ENCODE results near the gene ABHD16B. TPM values are rescaled to one million over a fixed set of nuclear protein-coding genes. Genes with fewer than 3 reads are reported as not detected.

ABHD16B gene
- total RNA-seq, 1 experiment from 2014 or later: not detected

DNA sequence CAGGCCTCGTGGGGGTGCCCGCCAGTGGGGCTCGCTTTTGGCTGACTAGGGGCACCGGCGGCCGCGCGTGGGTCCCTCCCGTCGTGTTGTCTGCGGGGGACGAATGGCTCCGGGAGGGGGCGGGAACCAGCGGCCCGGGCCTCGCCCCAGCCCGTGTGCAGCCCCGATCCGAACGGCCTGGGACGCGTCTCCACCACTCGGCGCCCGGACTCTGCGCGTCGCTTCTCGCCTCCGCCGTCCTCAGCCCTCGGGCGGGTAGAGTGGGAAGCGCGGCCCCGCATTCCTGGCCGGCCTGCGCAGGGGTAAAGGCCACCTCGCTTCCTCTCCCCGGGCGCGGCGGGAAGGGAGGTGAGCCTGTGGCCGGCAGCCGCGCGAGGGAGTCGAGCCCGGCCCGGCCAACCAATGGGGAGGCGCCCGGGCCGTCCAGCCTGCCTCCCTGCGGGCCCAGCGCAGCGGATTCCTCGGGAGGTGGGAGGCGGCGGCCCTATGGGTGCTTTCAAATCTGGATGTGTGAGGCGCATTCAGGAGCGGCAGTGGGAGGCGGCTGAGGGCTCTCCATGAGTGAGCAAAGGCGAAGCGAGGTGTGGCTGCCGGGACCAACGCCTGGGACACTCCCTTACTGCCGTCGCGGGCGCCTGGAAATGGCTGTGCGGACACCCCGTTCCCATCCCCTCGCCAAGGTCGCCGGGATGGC is 29.2 kb upstream of the ABHD16B start:
- in situ Hi-C loops (cut with HindIII; ENCODE audit: low pct_unique_long_range_greater_than_20kb, low sequenced_read_pairs): no loop called here
- no peak for DNase-seq (ENCODE audit: low read depth, low spot score)

DNA sequence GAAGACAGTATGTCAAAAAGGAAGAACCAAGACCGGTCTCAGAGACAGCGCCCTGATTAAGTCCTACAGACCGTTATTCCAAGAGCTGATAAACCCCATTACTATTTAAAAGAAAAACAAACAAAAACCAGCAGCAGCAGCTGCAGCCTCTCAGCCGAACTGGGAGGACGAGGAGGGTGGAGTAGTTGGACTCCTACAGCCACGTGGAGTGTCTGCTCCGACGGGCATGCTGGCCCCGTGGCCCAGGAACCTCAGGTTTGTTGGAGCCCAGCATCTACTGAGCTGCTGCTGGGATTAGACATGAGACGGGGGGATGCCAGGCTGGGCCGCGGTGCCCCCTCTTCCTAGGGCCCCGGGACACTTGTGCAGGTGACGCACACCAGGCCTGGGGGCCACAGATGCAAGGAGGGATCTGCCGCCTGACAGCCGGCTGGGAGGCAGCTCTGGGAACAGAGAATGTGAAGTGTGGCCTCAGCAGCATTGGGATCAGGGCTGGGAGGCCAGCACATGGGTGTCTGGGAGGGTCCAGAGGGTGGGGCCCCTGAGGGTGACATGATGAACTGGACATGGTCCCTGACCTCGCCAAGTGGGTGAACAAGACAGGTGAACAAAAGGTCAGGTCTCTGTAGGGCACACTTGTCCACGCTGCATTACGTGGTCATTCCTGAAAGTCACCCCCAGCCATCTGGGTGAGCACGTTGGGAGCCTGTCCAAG is 27.4 kb upstream of the ABHD16B start:
- DNase-seq (ENCODE audit: low read depth, low spot score): no peak

DNA sequence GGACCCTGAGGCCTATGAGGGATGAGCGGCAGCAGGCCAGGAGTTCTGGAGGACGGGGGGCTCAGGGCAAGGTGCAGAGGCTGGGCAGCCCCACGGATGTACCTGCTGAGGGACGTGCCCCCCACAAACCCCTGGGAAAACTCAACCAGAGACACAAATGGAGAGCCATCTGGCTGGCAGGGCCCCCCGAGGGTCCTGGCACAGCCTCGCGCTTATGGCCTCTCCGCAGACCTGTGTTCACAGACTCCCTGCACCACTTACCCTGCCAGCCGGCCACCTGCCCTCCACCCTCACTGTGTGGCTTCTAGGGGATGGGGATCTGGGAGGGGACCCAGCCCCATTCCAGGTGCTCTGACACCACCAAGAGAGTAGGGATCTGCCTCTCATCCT is 26.8 kb upstream of the ABHD16B start:
- DNase-seq (ENCODE audit: low read depth, low spot score): no peak
- in situ Hi-C loops (cut with HindIII; ENCODE audit: low pct_unique_long_range_greater_than_20kb, low sequenced_read_pairs): no loop called here

More for the DNA sequence above, 27.4 kb upstream of the ABHD16B start:
- in situ Hi-C loops (cut with HindIII; ENCODE audit: low pct_unique_long_range_greater_than_20kb, low sequenced_read_pairs): no loop called here

DNA sequence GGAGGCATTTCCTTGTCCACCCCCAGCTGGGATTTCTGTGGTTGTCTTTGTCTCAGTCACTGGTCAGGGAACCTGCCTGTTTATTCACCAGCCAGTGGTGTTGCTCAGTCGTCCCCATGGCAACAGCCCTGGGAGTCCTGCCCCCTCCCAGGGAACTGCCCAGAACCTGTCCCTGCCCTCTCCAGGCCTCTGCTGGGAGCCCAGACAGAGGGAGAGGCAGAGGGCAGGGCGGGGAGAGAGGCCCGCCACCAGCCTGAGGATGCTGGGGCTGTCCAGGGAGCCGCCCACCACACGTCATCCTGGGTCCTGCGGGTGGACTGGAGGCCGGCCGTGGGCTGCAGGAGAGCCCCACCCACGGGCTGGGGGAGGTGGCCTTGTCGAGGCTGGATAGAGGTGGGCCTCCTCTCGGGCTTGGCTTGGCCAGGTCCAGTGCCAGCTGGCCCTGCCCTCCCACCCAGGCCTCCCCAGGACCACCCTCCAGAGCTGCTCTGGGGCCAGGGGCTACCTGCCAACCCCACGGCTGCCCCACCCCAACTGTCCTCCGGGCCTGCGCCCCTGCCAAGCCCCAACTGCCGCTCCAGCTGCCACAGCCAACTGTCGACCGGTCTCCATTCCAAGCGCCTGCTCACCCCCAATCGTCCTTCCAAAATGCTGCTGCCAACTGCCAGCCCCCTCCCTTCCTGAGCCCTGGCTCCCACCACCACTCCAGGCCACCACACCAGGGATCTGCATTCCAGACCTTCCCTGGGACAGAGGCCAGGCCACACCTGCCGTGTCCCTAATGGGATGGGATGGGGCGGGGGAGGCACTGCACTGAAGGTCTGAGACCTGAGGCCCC is 26.1 kb upstream of the ABHD16B start:
- in situ Hi-C loops (cut with HindIII; ENCODE audit: low pct_unique_long_range_greater_than_20kb, low sequenced_read_pairs): no loop called here
- DNase-seq (ENCODE audit: low read depth, low spot score): peak; percentile 75

DNA sequence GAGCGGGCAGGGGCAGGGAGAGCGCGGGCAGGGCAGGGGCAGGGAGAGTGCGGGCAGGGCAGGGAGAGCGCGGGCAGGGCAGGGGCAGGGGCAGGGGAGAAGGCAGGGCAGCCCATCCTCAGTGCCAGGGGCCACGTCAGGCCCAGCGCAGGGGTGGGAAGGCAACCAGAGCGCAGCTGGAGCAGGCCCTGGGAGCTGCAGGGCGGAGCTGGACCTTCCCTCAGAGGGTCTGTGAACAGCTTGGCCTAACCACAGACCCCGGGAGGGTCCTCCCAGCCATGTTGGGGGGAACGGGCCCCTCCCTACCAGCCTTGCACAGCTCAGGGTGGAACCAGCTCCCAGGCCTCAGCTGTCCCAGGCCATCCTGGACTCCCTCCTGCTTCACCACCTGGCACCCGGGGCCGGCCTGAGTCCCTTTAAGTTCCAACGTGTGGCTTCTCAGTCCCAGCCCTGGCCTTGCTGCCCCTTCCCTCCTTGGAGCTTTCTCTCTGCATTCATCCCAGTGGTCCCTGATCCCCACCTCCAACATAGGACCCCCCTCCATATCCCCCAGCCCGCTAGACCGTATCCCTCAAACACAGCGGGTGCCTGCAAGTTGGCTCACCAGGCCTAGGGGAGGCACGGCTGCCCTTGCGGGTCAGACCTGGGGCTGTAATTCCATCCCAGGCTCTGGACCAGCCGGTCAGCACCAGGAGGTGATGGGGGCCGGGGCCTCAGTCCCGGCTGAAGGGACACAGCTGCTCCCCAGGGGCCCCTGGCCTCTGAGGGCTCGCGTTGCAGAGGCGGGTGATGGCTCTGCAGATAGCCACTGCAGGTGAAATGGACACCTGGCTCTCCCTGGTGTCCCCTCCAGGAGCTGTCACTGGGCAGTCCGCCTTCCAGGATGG is 24.6 kb upstream of the ABHD16B start:
- in situ Hi-C loops (cut with HindIII; ENCODE audit: low pct_unique_long_range_greater_than_20kb, low sequenced_read_pairs): no loop called here
- no peak for DNase-seq (ENCODE audit: low read depth, low spot score)

DNA sequence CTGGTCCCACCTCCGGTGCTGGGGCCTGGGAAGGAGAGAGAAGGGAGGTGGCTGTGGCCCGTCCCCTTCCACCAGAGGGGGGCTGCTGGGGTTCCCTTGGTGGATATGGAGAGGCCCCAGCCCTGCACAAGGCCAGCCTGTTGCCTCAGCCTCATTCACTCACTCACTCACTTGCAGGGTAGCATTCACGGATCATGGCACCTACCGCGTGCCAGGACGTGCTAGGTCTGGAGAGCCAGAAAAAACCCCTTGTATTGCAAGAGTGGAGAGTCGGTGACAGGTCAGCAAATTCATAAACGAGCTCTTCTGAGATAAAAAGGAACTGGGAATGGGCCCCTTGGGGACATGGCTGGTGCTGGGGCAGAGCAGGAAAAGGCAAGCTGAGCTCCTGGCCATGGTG is 23.8 kb upstream of the ABHD16B start:
- in situ Hi-C loops (cut with HindIII; ENCODE audit: low pct_unique_long_range_greater_than_20kb, low sequenced_read_pairs): no loop called here
- no peak for DNase-seq (ENCODE audit: low read depth, low spot score)

DNA sequence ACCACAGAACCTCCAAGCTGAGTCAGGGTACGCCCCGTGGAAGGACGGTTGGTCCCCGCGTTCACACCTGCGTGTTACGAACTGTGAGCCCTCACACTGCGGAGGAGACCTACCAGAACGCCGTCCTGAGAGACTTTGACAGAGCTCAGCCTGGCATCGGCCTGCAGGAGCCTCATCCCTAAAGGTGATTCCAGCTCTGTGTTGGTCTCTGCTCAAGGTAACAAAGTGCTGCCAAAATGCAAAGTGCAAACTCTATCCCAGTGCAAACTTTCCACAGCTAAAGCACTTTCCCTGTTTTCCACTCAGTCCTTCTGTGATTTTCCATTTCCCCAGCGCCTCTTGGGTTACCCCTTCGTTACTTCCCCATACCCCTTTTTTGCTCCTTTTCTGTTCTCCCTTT is 21.7 kb upstream of the ABHD16B start:
- DNase-seq (ENCODE audit: low read depth, low spot score): no peak
- in situ Hi-C loops (cut with HindIII; ENCODE audit: low pct_unique_long_range_greater_than_20kb, low sequenced_read_pairs): no loop called here

DNA sequence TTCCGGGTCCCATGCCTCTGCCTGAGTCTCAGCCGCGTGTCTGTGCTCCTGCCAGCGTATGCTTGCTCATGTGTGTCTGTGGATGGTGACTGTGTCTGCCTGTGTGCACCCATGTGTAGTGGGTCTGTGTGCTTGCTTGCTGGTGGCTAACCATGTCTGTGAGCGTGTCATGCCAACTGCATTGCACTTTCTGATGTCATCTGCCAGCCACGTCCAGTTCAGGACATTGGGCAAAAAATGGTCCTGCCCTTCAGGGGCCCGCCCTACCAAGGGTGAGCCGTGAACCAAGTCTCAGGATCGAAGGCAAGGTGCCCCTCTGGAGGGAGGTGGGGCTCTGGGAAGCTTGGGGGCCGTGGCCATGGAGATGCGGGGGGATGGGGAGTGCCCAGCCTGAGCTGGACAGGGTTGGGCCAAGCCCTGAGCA is 20.9 kb upstream of the ABHD16B start:
- no peak for DNase-seq (ENCODE audit: low read depth, low spot score)
- in situ Hi-C loops (cut with HindIII; ENCODE audit: low pct_unique_long_range_greater_than_20kb, low sequenced_read_pairs): no loop called here

DNA sequence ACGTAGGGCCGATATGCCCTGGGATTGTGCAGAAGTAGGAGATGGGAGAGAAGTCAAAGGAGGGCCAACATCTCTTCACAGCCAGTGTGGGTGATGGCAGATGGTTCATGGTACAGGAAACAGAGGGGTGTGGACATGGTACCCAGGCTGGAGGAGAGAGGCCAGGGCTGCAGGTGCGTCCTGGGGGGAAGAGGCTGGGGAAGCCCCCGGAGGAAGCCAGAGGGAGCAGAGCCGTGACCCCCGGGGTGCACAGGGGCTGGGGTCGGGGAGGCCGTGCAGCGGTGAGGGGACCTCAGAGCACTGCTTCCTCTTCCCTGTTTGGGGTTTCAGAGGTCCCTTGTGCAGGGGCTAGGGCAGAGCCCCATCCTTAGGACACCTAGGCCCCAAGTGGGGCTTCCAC is 19.0 kb upstream of the ABHD16B start:
- no peak for DNase-seq (ENCODE audit: low read depth, low spot score)
- in situ Hi-C loops (cut with HindIII; ENCODE audit: low pct_unique_long_range_greater_than_20kb, low sequenced_read_pairs): no loop called here

DNA sequence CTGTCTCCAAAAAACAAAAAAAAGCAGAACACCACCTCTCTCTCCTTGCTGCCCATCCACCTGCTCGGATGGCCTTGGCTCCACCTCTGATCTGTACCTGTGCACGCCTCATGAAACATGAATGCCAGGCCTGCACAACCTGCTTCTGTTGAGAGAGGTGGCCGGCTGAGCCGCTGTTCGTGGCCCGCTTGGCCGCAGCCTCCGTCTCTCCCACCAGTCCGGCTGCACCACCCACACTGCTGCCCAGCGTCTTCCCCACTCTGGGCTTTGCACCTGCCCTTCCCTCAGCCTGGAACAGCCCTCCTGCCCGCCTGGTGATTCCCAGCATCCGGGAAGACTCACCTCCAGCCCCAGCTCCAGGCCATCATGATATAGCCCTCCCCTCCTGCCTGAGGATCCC is 18.1 kb upstream of the ABHD16B start:
- DNase-seq (ENCODE audit: low read depth, low spot score): no peak
- in situ Hi-C loops (cut with HindIII; ENCODE audit: low pct_unique_long_range_greater_than_20kb, low sequenced_read_pairs): no loop called here

DNA sequence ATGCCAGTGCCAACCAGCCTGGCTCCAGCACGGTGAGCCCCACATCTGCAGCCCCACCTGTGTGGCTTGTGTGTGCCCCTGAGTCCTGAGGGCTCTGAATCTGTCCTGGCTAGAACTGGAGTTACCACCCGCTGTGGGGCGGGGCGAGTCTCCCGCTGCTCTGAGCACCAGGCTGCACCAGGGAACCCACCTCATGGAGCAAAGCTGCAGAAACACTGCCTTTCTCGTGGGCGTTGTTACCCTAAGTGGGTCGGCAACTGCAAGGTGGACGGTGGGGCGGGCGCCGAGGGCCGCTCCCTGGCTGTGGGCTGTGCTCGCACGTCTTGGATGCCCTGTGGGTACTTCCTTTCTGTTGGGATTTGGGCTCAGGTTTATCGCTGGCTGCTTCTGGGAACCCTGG is 17.5 kb upstream of the ABHD16B start:
- in situ Hi-C loops (cut with HindIII; ENCODE audit: low pct_unique_long_range_greater_than_20kb, low sequenced_read_pairs): no loop called here
- no peak for DNase-seq (ENCODE audit: low read depth, low spot score)

DNA sequence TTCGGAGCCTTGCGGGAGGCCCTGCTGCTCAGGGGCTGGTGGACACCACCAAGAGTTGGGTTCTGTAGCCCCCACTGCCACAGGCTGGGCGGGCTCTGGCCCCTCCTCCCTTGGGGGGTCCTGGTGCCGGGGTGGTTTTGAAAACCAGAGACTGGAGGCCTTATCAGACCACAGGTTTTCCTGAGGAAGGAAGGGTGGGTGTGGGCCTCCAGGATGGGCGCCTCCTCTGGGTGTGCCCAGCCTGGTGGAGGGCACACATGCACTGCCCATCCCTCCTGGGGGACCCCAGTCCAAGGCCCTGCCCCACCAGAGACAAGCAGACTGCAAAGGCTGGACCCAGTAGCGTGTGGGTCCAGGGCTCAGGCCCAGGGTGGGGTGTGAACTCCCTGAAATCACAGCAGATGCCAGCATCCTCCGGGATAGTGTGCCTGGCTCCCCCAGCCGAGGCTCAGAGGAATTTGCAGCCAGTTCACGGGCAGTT is 16.7 kb upstream of the ABHD16B start:
- in situ Hi-C loops (cut with HindIII; ENCODE audit: low pct_unique_long_range_greater_than_20kb, low sequenced_read_pairs): no loop called here

DNA sequence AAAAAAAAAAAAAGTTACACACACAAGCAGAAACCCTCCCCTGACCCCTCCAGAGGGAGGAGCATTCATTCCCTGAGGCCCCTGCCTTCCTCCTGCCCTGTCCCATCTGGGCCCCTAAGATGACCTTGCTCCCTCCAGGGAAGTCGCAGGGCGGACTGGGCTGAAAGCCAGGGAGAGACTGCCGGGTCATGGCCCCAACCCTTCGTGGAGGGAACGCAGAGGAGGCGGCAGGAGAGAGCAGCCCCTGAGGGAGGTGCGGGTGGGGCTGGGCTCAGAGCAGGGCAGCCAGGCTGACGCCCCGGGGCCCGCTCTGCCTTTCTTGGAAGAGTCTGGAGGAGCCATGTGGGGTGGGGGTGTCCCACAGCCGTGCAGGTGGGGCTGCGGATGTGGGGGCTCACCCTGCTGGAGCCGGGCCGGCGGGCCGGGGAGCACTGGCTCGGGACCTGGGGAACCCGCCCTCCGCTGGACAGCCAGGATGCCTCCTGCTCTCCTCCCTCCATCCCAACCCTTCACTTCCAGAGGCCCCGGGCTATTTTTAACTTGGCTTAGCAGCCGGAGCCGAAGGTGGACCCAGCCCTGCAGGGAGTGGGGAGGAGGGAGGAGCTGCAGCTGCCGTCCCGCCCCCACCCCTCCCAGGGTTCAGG is 15.0 kb upstream of the ABHD16B start:
- in situ Hi-C loops (cut with HindIII; ENCODE audit: low pct_unique_long_range_greater_than_20kb, low sequenced_read_pairs): no loop called here
- no peak for DNase-seq (ENCODE audit: low read depth, low spot score)

More for the DNA sequence above, 16.7 kb upstream of the ABHD16B start:
- no peak for DNase-seq (ENCODE audit: low read depth, low spot score)

DNA sequence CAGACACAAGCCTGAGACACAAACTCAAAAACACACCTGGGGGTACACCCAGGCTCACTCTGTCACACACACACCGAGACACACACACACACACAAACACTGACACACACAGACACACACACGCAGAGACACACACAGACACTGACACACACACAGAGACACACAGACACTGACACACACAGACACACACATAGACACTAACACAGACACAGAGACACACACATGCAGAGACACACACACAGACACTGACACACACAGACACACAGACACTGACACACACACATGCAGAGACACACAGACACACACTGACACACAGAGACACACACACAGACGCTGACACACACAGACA is 14.4 kb upstream of the ABHD16B start:
- in situ Hi-C loops (cut with HindIII; ENCODE audit: low pct_unique_long_range_greater_than_20kb, low sequenced_read_pairs): no loop called here
- no peak for DNase-seq (ENCODE audit: low read depth, low spot score)

DNA sequence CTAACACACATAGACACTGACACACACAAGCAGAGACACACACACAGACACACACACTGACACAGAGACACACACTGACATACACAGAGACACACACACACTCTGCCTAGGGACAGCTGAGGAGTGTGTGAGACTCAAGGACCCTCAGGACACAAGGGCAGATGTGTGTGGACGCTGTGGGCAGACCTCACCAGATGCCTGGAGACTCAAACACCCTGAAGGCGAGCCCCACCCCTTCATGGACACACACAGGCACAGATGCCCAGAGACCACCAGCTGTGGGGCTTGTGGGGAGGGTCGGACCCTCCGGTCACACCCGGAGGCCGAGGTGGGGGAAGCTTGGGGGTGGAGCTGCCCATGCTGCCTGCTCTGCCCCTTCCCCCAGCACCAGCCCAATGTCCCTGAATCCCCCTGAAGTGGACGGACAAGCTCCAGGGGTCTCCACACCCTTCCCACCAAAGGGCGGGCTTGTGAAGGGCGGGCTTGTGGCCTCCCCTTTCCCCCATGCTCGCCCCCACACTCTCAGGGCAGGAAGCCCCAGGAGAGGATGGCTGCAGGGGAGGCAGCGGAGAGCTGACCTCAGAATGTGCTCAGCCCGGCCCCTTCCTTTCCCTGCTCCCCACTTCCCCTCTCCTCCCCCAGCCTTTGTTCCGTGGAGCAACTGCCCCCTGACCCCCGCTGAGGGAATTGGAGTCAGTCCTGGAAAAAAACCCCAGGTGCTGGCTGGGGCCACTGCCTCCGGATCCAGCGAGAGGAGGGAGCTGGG is 13.9 kb upstream of the ABHD16B start:
- in situ Hi-C loops (cut with HindIII; ENCODE audit: low pct_unique_long_range_greater_than_20kb, low sequenced_read_pairs): no loop called here
- no peak for DNase-seq (ENCODE audit: low read depth, low spot score)

Data from SK-MEL-5 (cell line).